Subcutaneous abdominal adipose tissue (tissue), 5 donors: ENCODE measurements around the gene ANKRD65.
"Not testable (repeated sequence)": the region's sequence is repeated elsewhere in the genome, so short reads cannot be mapped to it uniquely, and the experiment has no call there.

Source experiments
- H3K27ac ChIP-seq: one replicate; pipeline ENCODE4 v1.7.0; 2013; ENCODE audit warnings: low read depth, mild to moderate bottlenecking, inconsistent platforms, low read length, moderate library complexity
- H3K27me3 ChIP-seq, 5 donors: one replicate each; pipeline ENCODE4 v1.7.0; 2013; ENCODE audit warnings: low read length in 5 of 5, inconsistent platforms in 1 of 5; ENCODE audit not compliant: control insufficient read depth in 5 of 5, insufficient read depth in 4 of 5
- H3K36me3 ChIP-seq, 5 donors: one replicate each; pipeline ENCODE4 v1.7.0; 2013; ENCODE audit warnings: low read length in 5 of 5; ENCODE audit not compliant: control insufficient read depth in 5 of 5, insufficient read depth in 5 of 5
- H3K4me1 ChIP-seq, 5 donors: one replicate each; pipeline ENCODE4 v1.7.0; 2013; ENCODE audit warnings: low read length in 5 of 5, mild to moderate bottlenecking in 3 of 5, moderate library complexity in 1 of 5; ENCODE audit not compliant: control insufficient read depth in 5 of 5, insufficient read depth in 5 of 5
- H3K4me3 ChIP-seq, 5 donors: one replicate each; pipeline ENCODE4 v1.7.0; 2013; ENCODE audit warnings: low read length in 5 of 5, low read depth in 1 of 5
- H3K9ac ChIP-seq, 5 donors: one replicate each; pipeline ENCODE4 v1.7.0; 2013; ENCODE audit warnings: low read length in 5 of 5, mild to moderate bottlenecking in 4 of 5, moderate library complexity in 3 of 5
- H3K9me3 ChIP-seq, 5 donors: one replicate each; pipeline ENCODE4 v1.7.0; 2013; ENCODE audit warnings: low read length in 5 of 5; ENCODE audit not compliant: control insufficient read depth in 5 of 5
- donor health status: healthy.
- donor health status: healthy.
- donor health status: healthy.
- donor health status: healthy.
- donor health status: healthy.

ANKRD65 gene

GRCh38 chr1:1455934-1456333 lies 34.9 kb upstream of the ANKRD65 start:
- H3K27me3 ChIP-seq, H3K4me1 ChIP-seq, H3K27ac ChIP-seq: not testable (repeated sequence)

GRCh38 chr1:1455366-1455884 lies 34.3 kb upstream of the ANKRD65 start:
- H3K4me3 ChIP-seq, result no peak overlapping the region
- H3K27ac ChIP-seq, result no peak overlapping the region
- no peak overlapping the region for H3K9ac ChIP-seq
- no peaks in the 10 kb centered on the region for H3K4me1 ChIP-seq
- no peaks in the 10 kb centered on the region for H3K27me3 ChIP-seq
- no peaks in the 10 kb centered on the region for H3K36me3 ChIP-seq
- H3K9me3 ChIP-seq, result no peaks in the 10 kb centered on the region

More at GRCh38 chr1:1455934-1456333, 34.9 kb upstream of the ANKRD65 start:
- not testable (repeated sequence) for H3K9ac ChIP-seq, H3K4me3 ChIP-seq, H3K9me3 ChIP-seq, H3K36me3 ChIP-seq

GRCh38 chr1:1454286-1455056 lies 33.4 kb upstream of the ANKRD65 start:
- H3K27me3 ChIP-seq, H3K9me3 ChIP-seq, H3K9ac ChIP-seq, H3K4me3 ChIP-seq, H3K36me3 ChIP-seq, H3K27ac ChIP-seq, H3K4me1 ChIP-seq: not testable (repeated sequence)

- Histone ChIP-seq H3K9ac (no peak overlapping the region), H3K4me3 (no peak overlapping the region)
Observed at GRCh38 chr1:1452882-1453281, 31.8 kb upstream of the ANKRD65 start.

GRCh38 chr1:1452365-1452739 lies 31.3 kb upstream of the ANKRD65 start:
- not testable (repeated sequence) for H3K4me1 ChIP-seq, H3K27me3 ChIP-seq, H3K27ac ChIP-seq, H3K9ac ChIP-seq, H3K9me3 ChIP-seq, H3K36me3 ChIP-seq, H3K4me3 ChIP-seq

More at GRCh38 chr1:1452882-1453281, 31.8 kb upstream of the ANKRD65 start:
- Histone ChIP-seq H3K27me3 (no peaks in the 10 kb centered on the region), H3K4me1 (no peaks in the 10 kb centered on the region), H3K9me3 (no peaks in the 10 kb centered on the region), H3K27ac (no peak overlapping the region), H3K36me3 (no peaks in the 10 kb centered on the region)

GRCh38 chr1:1451696-1452364 lies 30.8 kb upstream of the ANKRD65 start:
- Histone ChIP-seq H3K27ac (no peak overlapping the region), H3K9me3 (no peaks in the 10 kb centered on the region), H3K27me3 (no peaks in the 10 kb centered on the region), H3K9ac (no peak overlapping the region), H3K4me3 (no peak overlapping the region), H3K4me1 (no peaks in the 10 kb centered on the region), H3K36me3 (no peaks in the 10 kb centered on the region)

- H3K27me3 ChIP-seq, H3K9me3 ChIP-seq, H3K4me3 ChIP-seq, H3K4me1 ChIP-seq, H3K27ac ChIP-seq, H3K36me3 ChIP-seq, H3K9ac ChIP-seq: not testable (repeated sequence)
Observed at GRCh38 chr1:1450616-1451015, 29.5 kb upstream of the ANKRD65 start.

GRCh38 chr1:1449099-1449739 lies 28.1 kb upstream of the ANKRD65 start, which contains the start of gene ATAD3C:
ATAD3C (plus strand) TSS chr1:1449689; CDS start chr1:1450684, 995 bp downstream.
- no peaks in the 10 kb centered on the region for H3K36me3 ChIP-seq
- no peak within 1 kb of the TSS for H3K9ac ChIP-seq
- H3K27ac ChIP-seq, result no peak within 1 kb of the TSS
- H3K27me3 ChIP-seq, result no peaks in the 10 kb centered on the region
- H3K4me3 ChIP-seq, result no peak within 1 kb of the TSS
- no peaks in the 10 kb centered on the region for H3K4me1 ChIP-seq
- no peaks in the 10 kb centered on the region for H3K9me3 ChIP-seq

- not testable (repeated sequence) for H3K27ac ChIP-seq, H3K27me3 ChIP-seq, H3K9me3 ChIP-seq, H3K36me3 ChIP-seq, H3K9ac ChIP-seq, H3K4me3 ChIP-seq, H3K4me1 ChIP-seq
Observed at GRCh38 chr1:1446631-1447030, 25.6 kb upstream of the ANKRD65 start.
